Right atrium auricular region (tissue), 2 donors: ENCODE measurements around the gene THY1. TPM values are rescaled to one million over a fixed set of nuclear protein-coding genes. Genes with fewer than 3 reads are reported as not detected.

ENCODE experiments used
- DNase-seq: peaks from one replicate; pipeline ENCODE4 v3.0.0-alpha.2; 2019; ENCODE audit warnings: low spot score
- H3K27ac ChIP-seq, 2 donors: fragments of 200-600 bp; sonication (generic); 1 replicate in 1 of 2; 2 replicates in 1 of 2; pipeline ENCODE4 v1.5.1; 2016 to 2019
- H3K27me3 ChIP-seq, 2 donors: fragments of 200-600 bp; sonication (generic); one replicate each; pipeline versions ENCODE4 v1.5.1 to v1.6.0; 2017 to 2019
- H3K36me3 ChIP-seq: fragments of 200-600 bp; sonication (generic); one replicate; pipeline ENCODE4 v1.5.1; 2016
- H3K4me1 ChIP-seq, 2 donors: fragments of 200-600 bp; sonication (generic); one replicate each; pipeline versions ENCODE4 v1.5.1 to v1.6.0; 2017 to 2019
- H3K4me3 ChIP-seq, 2 donors: fragments of 200-600 bp; sonication (generic); 1 replicate in 1 of 2; 2 replicates in 1 of 2; pipeline ENCODE4 v1.5.1; 2017 to 2019; ENCODE audit warnings: mild to moderate bottlenecking in 1 of 2, moderate library complexity in 1 of 2
- H3K9me3 ChIP-seq, 2 donors: fragments of 200-600 bp; sonication (generic); one replicate each; pipeline ENCODE4 v1.5.1; 2019
- total RNA-seq, 2 donors: library from RNA; depleted of rRNA; stranded (reverse); fragments of >200 nt; gene quantifications; one replicate each; pipeline ENCODE4 v1.1.0, GENCODE V29; 2016
- TF ChIP-seq, protein P1 (sequence below), 2 donors: fragments of 200-600 bp; sonication (generic); IDR thresholded peaks; one replicate each; pipeline ENCODE4 v1.5.1; 2019; ENCODE audit warnings: antibody characterized with exemption in 2 of 2

THY1 gene
- 1 to 10 TPM; 2.0 to 7.2 TPM for total RNA-seq

DNA sequence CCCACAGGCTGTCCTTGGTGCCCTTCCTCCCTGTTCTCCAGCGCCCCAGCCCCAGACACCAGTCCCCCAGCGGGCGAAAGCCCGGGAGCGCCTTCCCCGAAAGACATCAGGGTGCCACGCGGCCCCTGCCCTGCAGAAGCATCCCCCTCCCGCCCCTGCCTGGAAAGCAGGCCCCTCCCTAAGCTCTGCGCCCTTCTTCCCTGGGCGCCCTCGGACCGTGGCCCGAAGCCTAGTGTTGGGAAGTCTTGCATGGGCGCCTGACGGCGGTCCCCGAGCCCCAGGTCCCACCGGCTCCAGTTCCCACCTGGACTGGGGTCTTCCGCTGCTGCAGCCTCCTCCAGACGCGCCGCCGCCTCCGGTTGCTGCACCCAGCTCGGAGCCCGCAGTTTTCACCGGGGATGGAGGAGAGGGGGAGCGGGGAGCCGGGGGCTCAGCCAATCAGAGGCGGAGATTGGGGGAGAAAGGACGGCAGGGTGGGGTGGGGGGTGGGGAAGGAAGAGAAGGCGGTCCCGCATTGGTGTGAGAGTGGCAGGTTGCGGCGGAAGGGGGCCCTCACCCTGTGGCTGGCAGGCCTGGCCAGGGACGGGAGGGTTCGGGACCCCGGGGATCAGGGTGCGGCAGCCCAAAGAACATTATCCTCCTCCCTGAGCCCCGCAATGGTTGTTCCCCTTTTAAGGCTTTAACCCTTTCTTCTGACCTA lies at the start of gene THY1:
TSS of gene THY1 (minus strand) at position 364 of the 700 bp plus-strand sequence. CDS start 2,267 bp downstream, outside the sequence.
- peak within 1 kb of the TSS; percentile 7 to 48 for H3K4me3 ChIP-seq
- H3K36me3 ChIP-seq, result no peaks in the 10 kb centered on the region
- DNase-seq, result no peak
- TF ChIP-seq, protein P1, sequence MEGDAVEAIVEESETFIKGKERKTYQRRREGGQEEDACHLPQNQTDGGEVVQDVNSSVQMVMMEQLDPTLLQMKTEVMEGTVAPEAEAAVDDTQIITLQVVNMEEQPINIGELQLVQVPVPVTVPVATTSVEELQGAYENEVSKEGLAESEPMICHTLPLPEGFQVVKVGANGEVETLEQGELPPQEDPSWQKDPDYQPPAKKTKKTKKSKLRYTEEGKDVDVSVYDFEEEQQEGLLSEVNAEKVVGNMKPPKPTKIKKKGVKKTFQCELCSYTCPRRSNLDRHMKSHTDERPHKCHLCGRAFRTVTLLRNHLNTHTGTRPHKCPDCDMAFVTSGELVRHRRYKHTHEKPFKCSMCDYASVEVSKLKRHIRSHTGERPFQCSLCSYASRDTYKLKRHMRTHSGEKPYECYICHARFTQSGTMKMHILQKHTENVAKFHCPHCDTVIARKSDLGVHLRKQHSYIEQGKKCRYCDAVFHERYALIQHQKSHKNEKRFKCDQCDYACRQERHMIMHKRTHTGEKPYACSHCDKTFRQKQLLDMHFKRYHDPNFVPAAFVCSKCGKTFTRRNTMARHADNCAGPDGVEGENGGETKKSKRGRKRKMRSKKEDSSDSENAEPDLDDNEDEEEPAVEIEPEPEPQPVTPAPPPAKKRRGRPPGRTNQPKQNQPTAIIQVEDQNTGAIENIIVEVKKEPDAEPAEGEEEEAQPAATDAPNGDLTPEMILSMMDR (IDR thresholded peaks at IDR 0.05), result no peak
- H3K27ac ChIP-seq, result no peak within 1 kb of the TSS
- H3K27me3 ChIP-seq, result peaks cover 0 to 7% of the 10 kb centered on the region in 2 donors
- no peaks in the 10 kb centered on the region for H3K9me3 ChIP-seq
- peaks cover 0 to 24% of the 10 kb centered on the region in 2 donors for H3K4me1 ChIP-seq

DNA sequence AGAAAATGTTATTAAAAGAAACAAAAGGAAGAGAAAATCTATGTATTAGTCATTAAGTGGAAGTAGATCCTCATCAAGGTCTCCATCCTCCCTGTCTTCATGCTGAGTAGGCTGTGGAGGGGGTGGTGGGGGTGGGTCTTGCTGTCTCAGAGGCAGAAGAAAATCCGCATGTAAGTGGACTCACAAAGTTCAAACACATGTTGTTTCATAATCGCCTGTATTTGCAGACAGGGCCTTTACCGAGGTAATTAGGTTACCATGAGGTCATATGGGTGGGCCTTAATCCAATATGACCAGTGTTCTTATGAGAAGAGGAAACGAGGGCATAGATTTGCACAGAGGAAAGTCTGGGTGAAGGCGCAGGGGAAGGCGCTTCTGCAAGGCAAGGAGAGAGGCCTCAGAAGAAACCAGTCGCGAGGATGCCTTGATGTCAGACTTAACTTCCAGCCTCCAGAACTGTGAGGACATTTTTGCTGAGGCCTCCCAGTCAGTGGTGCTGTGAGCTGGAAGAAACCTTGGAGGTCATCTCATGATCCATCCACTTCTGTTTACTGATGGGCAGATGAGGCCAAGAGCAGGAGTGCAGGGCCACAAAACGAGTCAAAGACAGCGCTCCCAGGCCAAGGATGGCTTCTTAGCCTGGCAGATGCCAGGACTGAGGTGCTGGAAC lies 49.3 kb upstream of the THY1 start:
- H3K4me3 ChIP-seq, result no peak overlapping the region
- TF ChIP-seq, protein P1 (IDR thresholded peaks at IDR 0.05), result no peak
- peaks cover 0 to 5% of the 10 kb centered on the region in 2 donors for H3K4me1 ChIP-seq
- peaks cover 0 to 10% of the 10 kb centered on the region in 2 donors for H3K9me3 ChIP-seq
- no peak overlapping the region for H3K27ac ChIP-seq
- no peak for DNase-seq
- H3K27me3 ChIP-seq, result no peaks in the 10 kb centered on the region
- H3K36me3 ChIP-seq, result no peaks in the 10 kb centered on the region

DNA sequence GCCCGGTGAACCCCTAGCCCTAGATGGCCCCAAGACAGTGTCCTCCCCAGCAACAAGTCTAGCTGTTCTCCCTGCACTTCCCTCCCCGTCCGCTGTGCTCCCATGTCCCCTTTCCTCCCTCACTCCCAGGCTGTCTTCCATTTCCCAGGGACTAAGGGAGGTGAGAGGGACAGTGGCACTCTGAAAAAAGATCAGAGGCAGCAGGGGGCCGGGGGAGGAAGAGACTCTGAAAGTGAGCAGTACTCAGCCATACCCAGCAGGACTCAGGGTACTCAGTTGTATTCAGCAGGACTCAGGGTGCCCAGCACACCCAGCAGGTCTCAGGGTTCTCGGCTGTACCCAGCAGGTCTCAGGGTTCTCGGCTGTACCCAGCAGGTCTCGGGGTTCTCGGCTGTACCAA lies 48.4 kb upstream of the THY1 start:
- H3K27ac ChIP-seq, result no peak overlapping the region
- H3K4me3 ChIP-seq, result no peak overlapping the region
- H3K4me1 ChIP-seq, result peaks cover 0 to 5% of the 10 kb centered on the region in 2 donors
- H3K27me3 ChIP-seq, result no peaks in the 10 kb centered on the region
- TF ChIP-seq, protein P1 (IDR thresholded peaks at IDR 0.05), result no peak
- peaks cover 0 to 20% of the 10 kb centered on the region in 2 donors for H3K9me3 ChIP-seq
- DNase-seq, result peak; percentile 28
- H3K36me3 ChIP-seq, result no peaks in the 10 kb centered on the region

DNA sequence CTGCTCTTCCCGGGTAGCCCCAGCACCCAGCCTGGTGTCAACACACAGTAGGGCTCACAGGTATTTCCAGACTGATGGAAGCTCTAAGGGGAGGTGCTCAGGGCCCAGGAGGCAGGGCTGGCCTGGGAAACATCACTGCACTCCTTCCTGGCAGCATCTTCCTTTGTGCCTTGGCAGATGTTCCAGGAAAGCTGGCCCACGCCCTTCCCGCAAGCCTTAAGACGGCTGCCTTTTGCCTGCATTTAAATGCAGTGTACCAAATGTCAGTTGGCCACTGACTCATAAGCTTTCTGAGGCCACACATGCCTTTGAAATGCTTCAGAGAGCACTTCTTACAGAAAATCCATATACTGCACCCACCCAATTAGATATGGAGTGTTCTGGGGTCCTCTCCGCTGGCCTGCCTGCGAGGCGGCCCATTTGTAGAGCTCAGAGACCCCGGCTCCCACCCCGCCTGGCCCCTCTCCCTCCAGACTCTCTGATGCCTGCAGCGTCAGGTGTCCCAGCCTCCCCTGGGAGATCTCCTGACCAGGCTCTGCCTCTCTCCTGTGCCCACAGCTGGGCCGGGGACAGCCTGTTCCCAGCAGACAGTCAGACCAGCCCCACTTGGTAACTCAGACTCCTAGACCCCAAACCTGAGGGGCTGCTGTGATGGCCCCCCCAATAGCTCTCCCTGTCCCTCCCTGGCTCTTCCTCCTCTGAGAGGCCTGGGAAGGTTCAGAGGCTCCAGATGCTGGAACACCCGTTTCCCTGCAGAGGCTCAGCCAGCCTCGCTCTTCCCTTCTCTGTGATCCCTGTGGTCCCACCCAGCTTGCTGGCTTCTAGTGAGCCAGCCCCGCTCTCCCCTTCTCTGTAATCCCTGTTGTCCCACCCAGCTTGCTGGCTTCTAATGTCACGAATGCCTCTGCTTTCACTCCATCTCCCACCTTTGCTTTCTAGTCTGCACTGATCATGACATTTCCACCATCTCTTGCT lies 47.6 kb upstream of the THY1 start:
- Histone ChIP-seq H3K9me3 (peaks cover 0 to 27% of the 10 kb centered on the region in 2 donors), H3K4me1 (peaks cover 0 to 5% of the 10 kb centered on the region in 2 donors), H3K4me3 (no peak overlapping the region), H3K27me3 (no peaks in the 10 kb centered on the region), H3K27ac (no peak overlapping the region), H3K36me3 (no peaks in the 10 kb centered on the region)
- TF ChIP-seq, protein P1 (IDR thresholded peaks at IDR 0.05), result no peak
- peak; percentile 54 for DNase-seq

DNA sequence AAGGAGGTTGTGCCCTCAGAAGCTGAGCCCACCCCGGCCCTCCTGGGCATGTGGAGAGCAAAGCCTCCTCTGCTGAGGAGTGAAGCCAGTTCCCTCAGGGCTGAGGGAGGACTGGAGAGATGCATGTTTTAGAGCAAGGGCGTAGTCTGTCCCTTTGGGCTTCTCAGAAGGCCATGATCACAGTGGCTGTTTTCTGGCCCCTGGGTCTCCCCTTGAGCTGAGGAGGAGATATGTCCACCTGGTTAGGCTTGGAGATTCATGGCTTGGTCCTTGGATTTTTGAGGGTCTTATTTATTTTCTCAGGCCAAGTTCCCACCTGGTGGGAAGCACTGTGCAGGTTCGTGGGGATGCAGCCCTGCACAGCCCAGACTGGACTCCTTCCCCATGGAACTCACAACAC lies 46.5 kb upstream of the THY1 start:
- DNase-seq, result peak; percentile 46
- TF ChIP-seq, protein P1 (IDR thresholded peaks at IDR 0.05), result no peak
- H3K27me3 ChIP-seq, result no peaks in the 10 kb centered on the region
- H3K4me1 ChIP-seq, result peaks cover 0 to 5% of the 10 kb centered on the region in 2 donors
- no peak overlapping the region for H3K27ac ChIP-seq
- peaks cover 0 to 35% of the 10 kb centered on the region in 2 donors for H3K9me3 ChIP-seq
- no peaks in the 10 kb centered on the region for H3K36me3 ChIP-seq
- H3K4me3 ChIP-seq, result no peak overlapping the region
